Esophagus squamous epithelium (tissue), 4 donors: ENCODE data around the gene NPAS2.

Experiments
- CTCF ChIP-seq, 6 experiments: fragments of 450-650 bp in 4 of 6; fragments of 200-600 bp in 2 of 6; sonication (generic) in 2 of 6; IDR thresholded peaks; one replicate each; pipeline ENCODE4 v1.5.1; 2016 to 2019; ENCODE audit warnings: antibody characterized with exemption in 6 of 6, mild to moderate bottlenecking in 4 of 6, moderate library complexity in 4 of 6
- POLR2A ChIP-seq, 4 donors: fragments of 450-650 bp; IDR thresholded peaks; one replicate each; pipeline ENCODE4 v1.6.1; 2017; ENCODE audit warnings: antibody characterized with exemption in 4 of 4, mild to moderate bottlenecking in 4 of 4, moderate library complexity in 3 of 4

GRCh38 chr2:100893392-100894104, 73.6 kb downstream of the NPAS2 start:
- TF ChIP-seq CTCF (IDR thresholded peaks at IDR 0.05) (no peak), POLR2A (IDR thresholded peaks at IDR 0.05) (no peak)
